PC-9 (cell line): Measurements from ENCODE around the gene NRXN2.

Experiments used
- CTCF ChIP-seq: fragments of 200-600 bp; sonication (generic); conservative IDR thresholded peaks from 2 replicates; pipeline ENCODE4 v1.6.1; 2017; ENCODE audit warnings: mixed run types, antibody characterized with exemption, mild to moderate bottlenecking, moderate library complexity
- EZH2 ChIP-seq: fragments of 200-600 bp; sonication (generic); IDR thresholded peaks from 2 replicates; pipeline ENCODE4 v1.8.0; 2017; ENCODE audit warnings: antibody characterized with exemption, low read depth

GRCh38 chr11:64620381-64620971 lies 102.5 kb downstream of the NRXN2 start:
- TF ChIP-seq CTCF (no peak), EZH2 (no peak)
